AG08396 (cell line): Measurements from ENCODE around the gene ZNF512.
"Not testable (repeated sequence)": the region's sequence is repeated elsewhere in the genome, so short reads cannot be mapped to it uniquely, and the experiment has no call there.

ENCODE experiments used
- DNase-seq: peaks from one replicate; pipeline ENCODE4 v3.0.0; 2012; ENCODE audit warnings: low spot score, mixed read lengths

The ZNF512 gene

GRCh38 chr2:27582695-27583389, at the start of gene ZNF512:
Gene ZNF512, plus strand, starts transcription at chr2:27583042. Its CDS starts 71 bp downstream, at chr2:27583113.
- DNase-seq, result peak; percentile 93

- no peak for DNase-seq
Observed at GRCh38 chr2:27537287-27537686, 45.6 kb upstream of the ZNF512 start.

DNA sequence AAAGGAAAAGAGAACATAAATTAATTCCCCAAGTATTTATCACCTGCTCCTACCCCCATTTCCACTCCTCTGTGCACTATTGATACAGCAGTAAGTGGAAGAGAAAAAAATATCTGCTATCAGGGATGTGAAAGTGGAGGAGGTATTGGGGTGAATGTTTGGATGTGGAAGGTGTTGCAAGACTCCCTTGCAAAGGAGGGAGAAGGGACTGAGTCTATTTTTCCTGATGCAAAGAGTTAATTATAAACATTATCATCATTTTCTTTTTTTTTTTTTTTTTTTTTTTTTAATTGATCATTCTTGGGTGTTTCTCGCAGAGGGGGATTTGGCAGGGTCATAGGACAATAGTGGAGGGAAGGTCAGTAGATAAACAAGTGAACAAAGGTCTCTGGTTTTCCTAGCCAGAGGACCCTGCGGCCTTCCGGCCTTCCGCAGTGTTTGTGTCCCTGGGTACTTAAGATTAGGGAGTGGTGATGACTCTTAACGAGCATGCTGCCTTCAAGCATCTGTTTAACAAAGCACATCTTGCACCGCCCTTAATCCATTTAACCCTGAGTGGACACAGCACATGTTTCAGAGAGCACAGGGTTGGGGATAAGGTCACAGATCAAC, 43.9 kb upstream of the ZNF512 start:
- not testable (repeated sequence) for DNase-seq

GRCh38 chr2:27539649-27540048, 43.2 kb upstream of the ZNF512 start:
- DNase-seq, result not testable (repeated sequence)

DNA sequence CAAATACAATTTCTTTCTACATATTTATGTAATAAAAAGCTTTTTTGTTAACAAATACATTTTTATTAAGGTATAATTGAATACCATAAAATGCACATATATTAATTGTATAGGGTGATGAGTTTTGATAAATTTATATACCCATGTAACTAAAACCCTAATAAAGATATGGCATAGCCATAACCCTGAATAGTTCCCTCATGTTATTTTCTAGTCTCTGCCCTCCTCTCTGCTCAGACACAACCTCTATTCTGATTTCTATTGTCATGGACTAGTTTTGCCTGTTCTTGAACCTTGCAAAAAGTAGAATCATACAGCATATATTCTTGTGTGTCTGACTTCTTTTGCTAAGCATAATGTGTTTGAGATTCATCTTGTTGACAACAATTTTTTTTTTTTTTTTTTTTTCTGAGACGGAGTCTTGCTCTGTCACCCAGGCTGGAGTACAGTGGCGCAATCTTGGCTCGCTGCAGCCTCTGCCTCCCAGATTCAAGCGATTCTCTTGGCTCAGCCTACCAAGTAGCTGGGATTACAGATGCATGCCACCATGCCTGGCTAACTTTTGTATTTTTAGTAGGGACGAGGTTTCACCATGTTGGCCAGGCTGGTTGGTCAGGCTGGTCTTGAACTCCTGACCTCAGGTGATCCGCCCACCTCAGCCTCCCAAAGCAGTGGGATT, 38.6 kb upstream of the ZNF512 start:
- no peak for DNase-seq

GRCh38 chr2:27545348-27546141, 37.3 kb upstream of the ZNF512 start:
- peak; percentile 47 for DNase-seq

DNA sequence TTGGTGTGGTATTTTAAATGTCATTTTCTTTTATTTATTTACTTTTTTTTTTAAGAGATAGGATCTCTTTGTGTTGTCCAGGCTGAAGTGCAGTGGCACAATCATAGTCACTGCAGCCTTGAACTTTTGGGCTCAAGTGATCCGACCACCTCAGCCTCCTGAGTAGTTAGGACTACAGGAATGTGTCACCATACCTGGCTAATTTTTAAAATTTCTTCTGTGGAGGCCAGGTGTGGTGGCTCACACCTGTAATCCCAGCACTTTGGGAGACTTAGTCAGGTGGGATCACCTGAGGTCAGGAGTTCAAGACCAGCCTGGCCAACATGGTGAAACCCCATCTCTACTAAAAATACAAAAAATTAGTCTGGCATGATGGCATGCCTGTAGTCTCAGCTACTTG, 33.5 kb upstream of the ZNF512 start:
- no peak for DNase-seq

DNA sequence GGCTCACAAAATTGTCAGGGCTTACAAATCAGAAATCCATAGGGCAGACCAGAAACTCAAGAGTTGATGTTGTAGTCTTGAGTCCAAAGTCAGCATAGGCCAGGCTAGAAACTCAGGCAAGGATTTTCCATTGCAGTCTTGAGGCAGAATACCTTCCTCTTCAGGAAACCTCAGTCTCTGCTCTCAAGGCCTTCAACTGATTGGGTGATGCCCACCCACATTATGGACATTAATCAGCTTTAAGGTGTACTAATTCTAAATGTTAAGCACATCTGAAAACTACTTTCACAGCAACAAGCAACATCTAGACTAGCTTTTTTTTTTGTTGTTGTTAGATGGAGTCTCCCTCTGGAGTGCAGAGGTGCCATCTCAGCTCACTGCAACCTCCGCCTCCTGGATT, 31.3 kb upstream of the ZNF512 start:
- no peak for DNase-seq

GRCh38 chr2:27552941-27553340, 29.9 kb upstream of the ZNF512 start:
- no peak for DNase-seq

DNA sequence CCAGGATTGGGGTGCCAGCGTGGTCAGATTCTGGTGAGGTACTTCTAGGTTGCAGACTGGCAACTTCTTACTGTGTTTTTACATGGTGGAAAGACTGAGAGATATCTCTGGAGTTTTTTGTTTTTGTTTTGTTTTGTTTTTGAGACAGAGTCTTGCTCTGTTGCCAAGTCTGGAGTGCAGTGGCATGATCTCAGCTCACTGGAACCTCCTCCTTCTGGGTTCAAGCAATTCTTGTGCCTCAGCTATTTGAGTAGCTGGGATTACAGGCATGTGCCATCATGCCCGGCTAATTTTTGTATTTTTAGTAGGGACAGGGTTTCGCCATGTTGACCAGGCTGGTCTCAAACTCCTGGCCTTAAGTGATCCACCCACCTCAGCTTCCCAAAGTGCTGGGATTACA, 28.4 kb upstream of the ZNF512 start:
- not testable (repeated sequence) for DNase-seq

GRCh38 chr2:27559228-27559627, 23.6 kb upstream of the ZNF512 start:
- DNase-seq, result no peak

DNA sequence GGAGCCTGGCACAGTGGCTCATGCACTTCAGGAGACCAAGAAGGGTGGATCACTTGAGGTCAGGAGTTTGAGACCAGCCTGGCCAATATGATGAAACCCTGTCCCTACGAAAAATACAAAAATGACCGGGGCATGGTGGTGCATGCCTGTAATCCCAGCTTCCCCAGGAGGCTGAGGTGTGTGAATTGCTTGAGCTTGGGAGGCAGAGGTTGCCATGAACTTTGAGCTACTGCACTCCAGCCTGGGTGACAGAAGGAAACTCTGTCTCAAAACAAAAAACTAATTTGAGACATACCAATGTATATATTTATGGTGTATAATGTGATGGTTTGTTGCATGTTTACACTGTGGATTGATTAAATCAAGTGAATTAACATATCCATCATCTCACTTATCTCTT, 21.8 kb upstream of the ZNF512 start:
- no peak for DNase-seq

DNA sequence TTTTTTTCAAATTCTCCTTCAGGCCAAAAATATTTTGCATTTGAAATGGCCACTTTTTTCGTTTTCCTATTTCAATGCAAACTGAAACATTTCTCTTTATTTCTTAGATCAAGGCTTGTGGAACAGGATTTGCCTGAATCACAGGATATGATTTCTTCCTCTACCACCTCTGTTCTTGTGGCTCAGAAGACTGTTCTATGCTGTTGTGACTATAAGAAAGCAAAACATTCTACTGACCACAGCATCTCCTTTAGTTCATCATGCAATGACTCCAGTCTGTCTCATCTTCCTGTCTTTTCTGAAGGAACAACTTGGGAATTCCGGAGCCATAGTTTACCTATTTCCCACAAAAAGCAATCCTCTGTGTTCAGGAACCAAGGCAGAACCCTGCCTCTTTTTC, 16.2 kb upstream of the ZNF512 start:
- DNase-seq, result peak; percentile 62

DNA sequence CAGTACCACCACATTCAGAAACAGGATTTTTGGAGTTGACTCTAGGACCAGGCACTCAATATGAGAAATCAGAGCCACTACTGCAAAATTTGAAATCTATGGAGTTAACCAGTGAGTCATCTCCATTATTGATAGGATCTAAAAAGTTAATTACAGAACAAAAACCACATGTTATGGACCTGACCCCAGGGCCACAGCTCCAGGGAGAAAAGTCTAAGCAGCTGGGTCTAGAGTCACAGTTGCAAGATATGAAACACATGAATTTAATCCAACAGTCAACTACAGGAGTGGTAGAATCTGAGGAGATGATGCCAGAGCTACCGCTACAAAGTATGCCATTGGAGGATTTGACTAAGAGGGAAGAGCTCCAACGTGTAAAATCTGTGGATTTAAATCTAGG, 13.4 kb upstream of the ZNF512 start:
- DNase-seq, result no peak

DNA sequence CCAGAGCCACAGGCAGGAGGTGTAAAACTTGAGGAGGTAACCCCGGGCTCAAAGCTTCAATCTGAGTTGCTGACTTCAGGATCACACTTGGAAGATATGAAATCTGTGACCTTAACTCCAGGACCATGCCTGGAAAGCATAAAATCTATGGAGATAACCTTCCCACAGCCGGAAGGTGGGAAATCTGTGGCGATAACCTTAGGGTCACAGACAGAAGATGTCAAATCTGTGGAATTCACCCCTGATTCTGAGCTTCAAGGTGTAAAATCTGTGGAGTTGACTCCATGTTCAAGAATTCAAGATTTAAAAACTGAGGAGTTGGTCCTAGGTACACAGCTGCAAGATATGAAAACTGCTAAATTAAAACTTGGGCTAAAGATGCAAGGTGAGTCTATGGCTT, 11.6 kb upstream of the ZNF512 start:
- DNase-seq, result no peak

- DNase-seq, result no peak
Observed at GRCh38 chr2:27571681-27572080, 11.2 kb upstream of the ZNF512 start.

DNA sequence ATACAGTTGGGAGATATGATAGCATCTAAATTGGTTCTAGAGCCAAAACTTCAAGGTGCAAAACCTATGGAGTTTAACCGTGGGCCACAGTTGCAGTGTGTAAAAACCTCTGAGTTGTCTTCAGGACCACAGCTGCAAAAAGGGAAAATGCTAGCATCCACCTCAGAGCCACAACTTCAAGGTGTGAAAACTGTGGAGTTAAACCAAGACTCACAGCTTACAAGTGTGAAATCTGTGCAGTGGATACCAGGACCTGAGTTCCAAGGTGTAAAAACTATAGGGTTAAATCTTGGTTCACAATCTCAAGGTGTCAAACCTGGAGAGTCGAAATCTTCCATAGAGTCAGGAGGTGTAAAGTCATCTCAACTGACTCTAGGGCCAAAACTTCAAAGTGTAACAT, 10.4 kb upstream of the ZNF512 start:
- DNase-seq, result no peak

- DNase-seq, result no peak
Observed at GRCh38 chr2:27572998-27573429, 9.8 kb upstream of the ZNF512 start.

- DNase-seq, result peak; percentile 24
Observed at GRCh38 chr2:27573452-27573851, 9.4 kb upstream of the ZNF512 start.

- DNase-seq, result no peak
Observed at GRCh38 chr2:27581417-27582128, 1.3 kb upstream of the ZNF512 start.

DNA sequence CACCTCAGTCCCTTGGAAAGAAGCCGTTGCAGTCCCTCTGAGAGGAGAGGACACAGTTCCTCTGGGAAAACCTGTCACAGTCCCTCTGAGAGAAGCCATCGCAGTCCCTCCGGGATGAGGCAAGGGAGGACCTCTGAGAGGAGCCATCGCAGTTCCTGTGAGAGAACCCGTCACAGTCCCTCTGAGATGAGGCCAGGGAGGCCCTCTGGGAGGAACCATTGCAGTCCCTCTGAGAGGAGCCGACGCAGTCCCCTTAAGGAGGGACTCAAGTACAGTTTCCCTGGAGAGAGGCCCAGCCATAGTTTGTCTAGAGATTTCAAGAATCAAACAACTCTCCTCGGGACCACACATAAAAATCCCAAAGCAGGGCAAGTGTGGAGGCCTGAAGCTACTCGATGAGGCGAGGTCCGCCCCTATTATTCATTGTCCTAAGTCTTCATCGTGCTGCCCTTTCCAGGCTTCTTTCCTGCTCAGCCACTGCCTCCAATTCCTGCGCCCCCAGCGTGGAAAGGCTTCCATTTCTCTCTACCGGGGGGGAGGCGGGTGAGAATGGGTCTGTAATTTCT, 630 bp upstream of the ZNF512 start:
- no peak for DNase-seq
